IMR-90 (cell line): Measurements from ENCODE around the gene ACTA1. TPM values are rescaled to one million over a fixed set of nuclear protein-coding genes. Genes with fewer than 3 reads are reported as not detected.

Experiments
- ATAC-seq: fragments of 200-7000 bp; cut with Tn5 transposase; 2 replicates; pipeline ENCODE4 v1.9.1; 2020; ENCODE audit warnings: low read depth, mild to moderate bottlenecking, moderate library complexity
- BruUV-seq: library from RNA; stranded (reverse); fragments of 400-500 nt; replicated peaks from 2 replicates; lab custom pipeline; 2021; lab: Mats Ljungman, UMichigan
- CTCF ChIA-PET: fragments of 300-600 bp; formaldehyde crosslinking; extraction: SDS; loops from one replicate; lab custom pipeline; 2021; ENCODE audit warnings: antibody characterized with exemption; lab: Yijun Ruan, JAX
- POLR2A ChIA-PET: fragments of 300-600 bp; sonication (Branson Sonifier 250); formaldehyde crosslinking; loops from one replicate; lab custom pipeline; 2022; ENCODE audit warnings: antibody characterized with exemption; ENCODE audit not compliant: unreplicated experiment; lab: Charles Lee
- DNase-seq: peaks from one replicate; pipeline ENCODE4 v3.0.0; 2013
- H2AFZ ChIP-seq: replicated peaks from 2 replicates; pipeline ENCODE3; 2013; ENCODE audit warnings: low read length, mild to moderate bottlenecking; ENCODE audit not compliant: poor library complexity
- H2AK5ac ChIP-seq: 2 replicates; pipeline ENCODE4 v1.6.1; 2013; ENCODE audit warnings: low read depth, low read length, inconsistent platforms
- H2AK9ac ChIP-seq: replicated peaks from 2 replicates; pipeline ENCODE3; 2013; ENCODE audit warnings: mild to moderate bottlenecking, low read depth, low read length, moderate library complexity; ENCODE audit not compliant: poor library complexity
- H2BK120ac ChIP-seq: 2 replicates; pipeline ENCODE4 v1.6.1; 2013; ENCODE audit warnings: low read depth, low read length, inconsistent platforms
- H2BK15ac ChIP-seq: 3 replicates; pipeline ENCODE4 v1.6.1; 2013; ENCODE audit warnings: low read depth, low read length, inconsistent platforms
- H2BK20ac ChIP-seq: 2 replicates; pipeline ENCODE4 v1.6.1; 2013; ENCODE audit warnings: low read depth, mild to moderate bottlenecking, inconsistent platforms, low read length, moderate library complexity
- H2BK5ac ChIP-seq: 2 replicates; pipeline ENCODE4 v1.6.1; 2013; ENCODE audit warnings: mild to moderate bottlenecking, low read depth, low read length, inconsistent platforms; ENCODE audit not compliant: poor library complexity, severe bottlenecking
- H3K14ac ChIP-seq: replicated peaks from 2 replicates; pipeline ENCODE4 v1.6.1; 2013; ENCODE audit warnings: low read depth, low read length, inconsistent platforms
- H3K18ac ChIP-seq: 2 replicates; pipeline ENCODE4 v1.6.1; 2013; ENCODE audit warnings: low read depth, low read length, control low read depth
- H3K23ac ChIP-seq: 2 replicates; pipeline ENCODE4 v1.6.1; 2013; ENCODE audit warnings: low read depth, low read length, inconsistent platforms
- H3K27ac ChIP-seq: 2 replicates; pipeline ENCODE4 v1.5.1; 2013; ENCODE audit warnings: mild to moderate bottlenecking, control low read depth, low read length; ENCODE audit not compliant: insufficient read depth
- H3K27me3 ChIP-seq: 2 replicates; pipeline ENCODE4 v1.6.1; 2013; ENCODE audit warnings: low read length; ENCODE audit not compliant: control insufficient read depth, insufficient read depth
- H3K36me3 ChIP-seq: 2 replicates; pipeline ENCODE4 v1.6.1; 2013; ENCODE audit warnings: low read length, mixed read lengths; ENCODE audit not compliant: control insufficient read depth, insufficient read depth
- H3K4ac ChIP-seq: 2 replicates; pipeline ENCODE4 v1.6.1; 2013; ENCODE audit warnings: low read depth, low read length, inconsistent platforms
- H3K4me1 ChIP-seq: 2 replicates; pipeline ENCODE4 v1.6.1; 2013; ENCODE audit warnings: low read length, mixed read lengths; ENCODE audit not compliant: control insufficient read depth, insufficient read depth
- H3K4me2 ChIP-seq: 2 replicates; pipeline ENCODE4 v1.6.1; 2013; ENCODE audit warnings: low read depth, mild to moderate bottlenecking, control low read depth, low read length, moderate library complexity
- H3K4me3 ChIP-seq: 2 replicates; pipeline ENCODE4 v1.5.1; 2013; ENCODE audit warnings: low read depth, mild to moderate bottlenecking, control low read depth, low read length, moderate library complexity; ENCODE audit not compliant: insufficient read depth
- H3K56ac ChIP-seq: 2 replicates; pipeline ENCODE4 v1.6.1; 2013; ENCODE audit warnings: low read length, inconsistent platforms; ENCODE audit not compliant: insufficient read depth; ENCODE audit errors: extremely low read depth
- H3K79me1 ChIP-seq, 2 experiments: 2 replicates each; pipeline ENCODE4 v1.6.1; 2013; ENCODE audit warnings: low read length in 2 of 2, inconsistent platforms in 1 of 2, low read depth in 1 of 2
- H3K9ac ChIP-seq: 2 replicates; pipeline ENCODE4 v1.6.1; 2013; ENCODE audit warnings: low read depth, low read length, control low read depth
- H3K9me1 ChIP-seq: 2 replicates; pipeline ENCODE4 v1.6.1; 2013; ENCODE audit warnings: low read length, inconsistent platforms; ENCODE audit not compliant: insufficient read depth
- H3K9me3 ChIP-seq: 2 replicates; pipeline ENCODE4 v1.6.1; 2013; ENCODE audit warnings: low read length; ENCODE audit not compliant: control insufficient read depth, insufficient read depth
- H4K20me1 ChIP-seq: 2 replicates; pipeline ENCODE4 v1.6.1; 2013; ENCODE audit warnings: low read length, inconsistent platforms; ENCODE audit not compliant: insufficient read depth
- H4K5ac ChIP-seq: 2 replicates; pipeline ENCODE4 v1.6.1; 2013; ENCODE audit warnings: mild to moderate bottlenecking, low read depth, low read length, control low read depth
- H4K8ac ChIP-seq, 2 experiments: 2 replicates each; pipeline ENCODE4 v1.6.1; 2013; ENCODE audit warnings: low read depth in 2 of 2, low read length in 2 of 2, control low read depth in 1 of 2, inconsistent platforms in 1 of 2
- H4K91ac ChIP-seq: 2 replicates; pipeline ENCODE4 v1.6.1; 2013; ENCODE audit warnings: low read depth, low read length, inconsistent platforms; ENCODE audit not compliant: insufficient read depth
- BHLHE40 ChIP-seq: fragments of 150-350 bp; IDR thresholded peaks from 2 replicates; pipeline ENCODE4 v1.6.1; 2016; ENCODE audit warnings: mild to moderate bottlenecking, low read depth, low read length
- FOS ChIP-seq: fragments of 150-350 bp; IDR thresholded peaks from 2 replicates; pipeline ENCODE4 v1.6.1; 2016; ENCODE audit warnings: low read depth, low read length
- MAFK ChIP-seq: IDR thresholded peaks from 2 replicates; pipeline ENCODE4 v1.6.1; 2012; ENCODE audit warnings: low read depth, low read length, improper control_type of control experiment
- NFE2L2 ChIP-seq: fragments of 150-350 bp; IDR thresholded peaks from 2 replicates; pipeline ENCODE4 v1.6.1; 2016; ENCODE audit warnings: low read depth, mild to moderate bottlenecking, low read length
- RAD21 ChIP-seq: IDR thresholded peaks from 2 replicates; pipeline ENCODE4 v1.6.1; 2012; ENCODE audit warnings: low read length, improper control_type of control experiment
- RCOR1 ChIP-seq: IDR thresholded peaks from 2 replicates; pipeline ENCODE4 v1.6.1; 2012; ENCODE audit warnings: mild to moderate bottlenecking, low read length, improper control_type of control experiment; ENCODE audit not compliant: insufficient replicate concordance
- SMC3 ChIP-seq: fragments of 150-350 bp; IDR thresholded peaks from 2 replicates; pipeline ENCODE4 v1.6.1; 2016; ENCODE audit warnings: low read depth, mild to moderate bottlenecking, antibody characterized with exemption, low read length, moderate library complexity
- USF2 ChIP-seq: fragments of 150-350 bp; IDR thresholded peaks from 2 replicates; pipeline ENCODE4 v1.6.1; 2017; ENCODE audit warnings: mild to moderate bottlenecking, antibody characterized with exemption, low read length, low read depth
- WGBS, 2 experiments: methylation state at CpG; one replicate each; pipeline versions ENCODE4 v1.1.5 to v1.1.7; 2013; ENCODE audit warnings: missing lambda C conversion rate in 2 of 2; ENCODE audit not compliant: insufficient read length in 1 of 2; ENCODE audit errors: extremely low coverage in 2 of 2; 5-methylcytosine and 5-hydroxymethylcytosine counted together
- dilution Hi-C: fragments of 300-500 bp; cut with HindIII; formaldehyde crosslinking; loops from one replicate; pipeline ENCODE4 v1.14.3; 2018; ENCODE audit warnings: low sequenced_read_pairs; ENCODE audit not compliant: unreplicated experiment
- in situ Hi-C: fragments of 300-500 bp; cut with MboI; formaldehyde crosslinking; loops from 3 replicates; pipeline ENCODE4 v1.14.3; 2019; ENCODE audit warnings: low sequenced_read_pairs, inconsistent platforms, mixed read lengths
- intact Hi-C: fragments of 100-400 bp; cut with micrococcal nuclease; formaldehyde crosslinking; loops from 2 replicates; pipeline ENCODE4 v1.10.0; 2022
- polyA plus RNA-seq, 3 experiments: library from polyadenylated mRNA; depleted of rRNA; stranded (reverse); fragments of >200 nt; gene quantifications; 2 replicates each; pipeline ENCODE4 v1.2.3, GENCODE V29; 2012; ENCODE audit warnings: low replicate concordance in 1 of 3
- total RNA-seq: library from RNA; depleted of rRNA; stranded (reverse); fragments of >200 nt; gene quantifications from 2 replicates; pipeline ENCODE4 v1.2.3, GENCODE V29; 2012

Gene ACTA1
- total and polyA plus RNA-seq, 2 of the 4 experiments (the other 2 are of a cell fraction) = not detected

GRCh38 chr1:229428256-229428655 lies 5.6 kb downstream of the ACTA1 start:
- Histone ChIP-seq H4K20me1 (no peaks in the 10 kb centered on the region), H3K9ac (no peak overlapping the region), H3K79me1 (no peaks in the 10 kb centered on the region), H3K23ac (no peak overlapping the region), H2BK5ac (no peak overlapping the region), H2BK120ac (no peak overlapping the region), H4K5ac (no peak overlapping the region), H3K56ac (no peak overlapping the region), H3K9me3 (peaks cover 9% of the 10 kb centered on the region), H3K36me3 (no peaks in the 10 kb centered on the region; the same call in 1 of the 2 replicates), H3K27me3 (peaks cover 48% of the 10 kb centered on the region), H3K9me1 (no peaks in the 10 kb centered on the region), H3K4me3 (no peak overlapping the region), H3K27ac (no peak overlapping the region), H4K8ac (no peak overlapping the region), H3K4me1 (no peaks in the 10 kb centered on the region; the same call in 1 of the 2 replicates), H2AK9ac (no peak overlapping the region), H3K14ac (no peak overlapping the region), H2BK20ac (no peak overlapping the region), H3K4ac (no peak overlapping the region), H4K91ac (no peak overlapping the region), H2AK5ac (no peak overlapping the region), H3K18ac (no peak overlapping the region), H3K4me2 (no peak overlapping the region), H2AFZ (no peak overlapping the region), H2BK15ac (no peak overlapping the region)
- in situ Hi-C loops = no loop called here
- WGBS, 2 experiments = no CpG with 5 or more reads among the region's 3 CpGs
- intact Hi-C loops = no loop called here
- ChIA-PET CTCF (interaction anchor here (0.5 to 1.6 kb wide), 2 partner anchors 18 to 114 kb away, joined by 4 to 5 read pairs; no protein-coding TSS in a partner anchor), POLR2A (no interaction called here)
- no peak for TF ChIP-seq FOS
- no peak for TF ChIP-seq MAFK
- no peak for TF ChIP-seq RAD21
- no peak for TF ChIP-seq NFE2L2
- TF ChIP-seq BHLHE40 = no peak
- TF ChIP-seq USF2 = no peak
- TF ChIP-seq SMC3 = no peak
- TF ChIP-seq RCOR1 = no peak
- ATAC-seq (no peak), DNase-seq (no peak)
- dilution Hi-C loops = no loop called here
- BruUV-seq = no TSS peak
